ENCODE measurements around the gene SNAPC4.

The SNAPC4 gene

DNA sequence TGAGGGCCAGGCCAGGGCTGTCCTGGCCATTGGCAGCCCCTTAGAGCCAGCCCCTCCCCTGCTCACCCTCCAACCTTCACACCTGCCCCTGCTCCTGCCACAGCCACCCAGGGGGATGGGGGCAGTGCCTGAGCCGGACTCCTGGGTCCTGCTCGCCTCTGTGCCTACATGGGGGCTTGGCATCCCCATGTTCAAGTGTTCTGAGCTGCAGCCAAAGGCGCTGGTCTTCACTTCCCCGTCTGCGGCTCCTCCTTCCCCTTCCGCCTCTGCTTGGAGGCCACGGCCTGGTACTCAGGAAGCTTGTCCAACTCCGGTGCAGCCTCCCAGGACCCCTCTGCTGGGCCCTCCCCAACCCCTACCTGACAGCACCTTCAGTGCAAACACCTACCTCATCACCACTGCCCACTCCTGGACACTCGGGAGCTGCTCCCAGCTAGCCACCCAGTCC, 34.2 kb downstream of the SNAPC4 start:
- no peak for DNase-seq (ENCODE audit: extremely low read depth, low read depth)

DNA sequence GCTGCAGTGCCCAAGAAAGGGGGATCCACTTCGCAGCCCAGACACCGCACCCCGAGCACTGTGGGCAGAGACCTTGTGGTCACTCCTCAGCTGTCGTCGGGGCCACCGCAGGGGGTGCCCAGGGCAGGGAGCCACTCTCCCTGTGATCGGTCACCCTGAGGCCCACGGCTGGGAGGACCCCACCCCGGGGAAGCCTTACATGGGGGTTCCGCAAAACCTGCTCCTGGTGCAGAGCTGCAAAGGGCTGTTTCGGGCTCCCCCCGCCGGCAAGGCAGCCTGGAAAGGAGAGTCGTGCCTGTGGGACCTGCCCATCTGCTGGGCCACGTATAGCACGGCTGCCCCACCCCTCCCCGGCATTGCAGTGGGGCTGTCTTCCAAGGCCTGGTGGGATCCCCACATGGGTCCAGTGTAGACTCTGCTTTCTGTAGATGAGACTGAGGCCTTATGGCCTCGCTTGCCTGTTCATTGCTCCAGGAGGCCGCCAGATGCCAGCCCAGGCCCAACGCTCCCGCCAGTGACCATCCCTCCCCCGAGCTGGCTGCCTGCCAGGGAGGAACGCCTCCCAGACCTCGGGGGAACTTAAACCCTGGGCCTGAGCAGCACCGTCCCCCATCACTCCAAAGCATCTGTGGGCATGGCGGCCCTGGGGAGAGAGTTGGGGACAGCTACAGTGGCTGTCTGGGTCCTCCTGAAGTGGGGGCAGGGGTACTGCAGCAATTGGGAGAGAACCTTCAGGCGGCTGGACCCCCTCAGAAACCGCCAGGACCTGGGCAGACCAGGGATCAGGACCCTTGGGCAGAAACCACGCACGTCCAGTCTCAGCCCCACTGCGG, 34.8 kb downstream of the SNAPC4 start:
- TF ChIP-seq, protein P1, sequence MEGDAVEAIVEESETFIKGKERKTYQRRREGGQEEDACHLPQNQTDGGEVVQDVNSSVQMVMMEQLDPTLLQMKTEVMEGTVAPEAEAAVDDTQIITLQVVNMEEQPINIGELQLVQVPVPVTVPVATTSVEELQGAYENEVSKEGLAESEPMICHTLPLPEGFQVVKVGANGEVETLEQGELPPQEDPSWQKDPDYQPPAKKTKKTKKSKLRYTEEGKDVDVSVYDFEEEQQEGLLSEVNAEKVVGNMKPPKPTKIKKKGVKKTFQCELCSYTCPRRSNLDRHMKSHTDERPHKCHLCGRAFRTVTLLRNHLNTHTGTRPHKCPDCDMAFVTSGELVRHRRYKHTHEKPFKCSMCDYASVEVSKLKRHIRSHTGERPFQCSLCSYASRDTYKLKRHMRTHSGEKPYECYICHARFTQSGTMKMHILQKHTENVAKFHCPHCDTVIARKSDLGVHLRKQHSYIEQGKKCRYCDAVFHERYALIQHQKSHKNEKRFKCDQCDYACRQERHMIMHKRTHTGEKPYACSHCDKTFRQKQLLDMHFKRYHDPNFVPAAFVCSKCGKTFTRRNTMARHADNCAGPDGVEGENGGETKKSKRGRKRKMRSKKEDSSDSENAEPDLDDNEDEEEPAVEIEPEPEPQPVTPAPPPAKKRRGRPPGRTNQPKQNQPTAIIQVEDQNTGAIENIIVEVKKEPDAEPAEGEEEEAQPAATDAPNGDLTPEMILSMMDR (IDR thresholded peaks at IDR 0.05; ENCODE audit: low read depth, low read length) = no peak
- DNase-seq (ENCODE audit: extremely low read depth, low read depth) = no peak

More for the DNA sequence above, 34.2 kb downstream of the SNAPC4 start:
- TF ChIP-seq, protein P1 (IDR thresholded peaks at IDR 0.05; ENCODE audit: low read depth, low read length) = no peak

DNA sequence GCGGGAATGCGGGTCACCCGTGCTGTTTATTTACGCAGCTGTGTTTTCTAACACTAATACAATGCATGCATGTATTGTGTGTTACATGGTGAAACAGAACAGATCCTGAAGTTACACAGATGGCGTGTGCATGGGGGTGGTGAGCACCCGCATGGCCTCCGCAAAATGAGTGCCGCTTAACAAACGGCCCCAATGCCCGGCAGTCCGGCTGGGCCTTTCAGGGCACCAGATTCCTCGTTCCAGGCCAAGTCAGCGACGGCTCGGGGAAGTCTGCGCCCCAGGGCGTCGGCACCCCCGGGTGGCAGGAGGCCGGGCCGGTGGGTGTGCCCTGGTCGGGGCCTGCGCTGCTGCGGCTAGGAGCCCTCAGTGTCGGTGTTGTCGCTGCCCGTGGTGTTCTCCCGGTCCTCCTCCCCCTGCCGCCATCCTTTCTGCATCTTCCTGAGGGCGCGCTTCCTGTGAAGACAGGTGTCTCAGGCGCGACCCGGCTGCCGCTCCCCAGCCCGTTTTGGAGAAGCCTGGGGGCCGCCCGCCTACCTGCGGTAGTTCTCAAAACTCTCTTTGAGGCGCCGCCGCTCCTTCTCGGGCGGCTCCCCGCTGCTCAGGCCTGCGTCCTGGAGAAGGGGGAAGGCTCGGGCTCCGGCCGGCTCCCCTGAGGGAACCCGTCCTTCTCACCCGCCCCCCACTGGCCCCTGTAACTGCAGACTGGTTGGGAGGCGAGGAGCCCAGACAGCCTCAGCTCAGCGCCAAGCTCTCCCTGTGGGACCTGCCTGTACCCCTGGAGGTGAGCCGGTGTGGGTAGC, 35.8 kb downstream of the SNAPC4 start:
- DNase-seq (ENCODE audit: extremely low read depth, low read depth) = no peak
- TF ChIP-seq, protein P1 (IDR thresholded peaks at IDR 0.05; ENCODE audit: low read depth, low read length) = no peak

DNA sequence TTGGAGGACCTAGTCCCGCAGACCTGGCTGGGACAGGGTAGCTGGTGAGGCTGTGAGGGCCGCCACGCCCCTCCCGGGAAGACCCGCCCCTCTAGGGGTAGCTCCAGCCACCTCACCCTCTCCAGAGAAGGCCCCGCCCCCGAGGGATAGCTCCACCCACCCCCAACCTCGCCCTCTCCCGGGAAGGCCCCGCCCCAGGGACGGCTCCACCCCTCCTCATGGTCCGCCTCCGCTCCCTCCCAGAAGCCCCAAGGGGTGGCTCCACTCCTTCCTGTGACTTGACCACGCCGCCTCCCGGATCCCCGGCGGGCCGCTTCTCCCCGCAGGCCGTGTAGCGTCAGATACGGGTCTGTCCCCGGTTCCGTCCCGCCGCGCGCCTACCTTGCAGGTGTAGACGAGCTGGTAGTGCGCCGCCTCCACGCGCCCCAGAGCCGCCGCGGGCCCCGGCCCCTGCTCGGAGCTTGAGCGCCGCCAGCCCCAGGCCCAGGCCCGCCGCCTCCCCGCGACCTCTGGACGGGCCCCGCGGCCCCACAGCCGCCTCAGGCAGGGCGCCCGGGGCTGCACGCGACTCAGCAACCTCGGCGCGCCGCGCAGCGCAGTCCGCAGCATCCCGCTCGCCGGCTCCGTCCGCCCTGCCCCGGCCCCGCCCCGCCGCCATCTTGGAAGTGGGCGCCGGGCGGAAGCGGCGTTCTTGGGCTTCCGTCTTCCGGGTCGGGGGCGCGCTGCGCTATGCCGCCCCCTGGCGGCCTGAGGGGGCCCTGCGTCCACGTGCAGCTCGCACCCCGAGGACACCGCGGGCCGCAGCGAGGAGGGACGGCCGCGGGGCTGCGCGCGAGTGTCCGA, 36.6 kb downstream of the SNAPC4 start, which contains the start of gene DNLZ:
DNLZ (minus strand) TSS at position 639 of the 843 bp plus-strand sequence; CDS start at position 609, 30 bp downstream.
- peak; percentile 90 for DNase-seq (ENCODE audit: extremely low read depth, low read depth)
- TF ChIP-seq, protein P1 (IDR thresholded peaks at IDR 0.05; ENCODE audit: low read depth, low read length) = peak; percentile 59

DNA sequence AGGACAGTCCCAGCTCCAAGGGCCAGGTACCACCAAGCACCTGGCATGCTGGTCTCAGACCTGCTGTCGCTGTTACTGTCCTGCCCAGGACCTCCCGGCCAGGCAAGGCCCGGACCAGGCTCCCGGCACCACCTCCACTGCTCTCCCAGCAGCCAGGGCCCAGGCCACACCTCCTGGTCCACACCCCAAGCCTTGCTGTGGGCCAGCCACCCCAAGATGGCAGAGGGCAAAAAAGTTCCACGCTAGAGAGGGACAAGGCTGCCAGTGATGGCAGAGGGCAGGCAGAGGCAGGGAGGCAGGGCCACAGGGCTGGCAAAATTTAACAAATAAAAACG, 37.6 kb downstream of the SNAPC4 start:
- TF ChIP-seq, protein P1 (IDR thresholded peaks at IDR 0.05; ENCODE audit: low read depth, low read length) = no peak
- no peak for DNase-seq (ENCODE audit: extremely low read depth, low read depth)

DNA sequence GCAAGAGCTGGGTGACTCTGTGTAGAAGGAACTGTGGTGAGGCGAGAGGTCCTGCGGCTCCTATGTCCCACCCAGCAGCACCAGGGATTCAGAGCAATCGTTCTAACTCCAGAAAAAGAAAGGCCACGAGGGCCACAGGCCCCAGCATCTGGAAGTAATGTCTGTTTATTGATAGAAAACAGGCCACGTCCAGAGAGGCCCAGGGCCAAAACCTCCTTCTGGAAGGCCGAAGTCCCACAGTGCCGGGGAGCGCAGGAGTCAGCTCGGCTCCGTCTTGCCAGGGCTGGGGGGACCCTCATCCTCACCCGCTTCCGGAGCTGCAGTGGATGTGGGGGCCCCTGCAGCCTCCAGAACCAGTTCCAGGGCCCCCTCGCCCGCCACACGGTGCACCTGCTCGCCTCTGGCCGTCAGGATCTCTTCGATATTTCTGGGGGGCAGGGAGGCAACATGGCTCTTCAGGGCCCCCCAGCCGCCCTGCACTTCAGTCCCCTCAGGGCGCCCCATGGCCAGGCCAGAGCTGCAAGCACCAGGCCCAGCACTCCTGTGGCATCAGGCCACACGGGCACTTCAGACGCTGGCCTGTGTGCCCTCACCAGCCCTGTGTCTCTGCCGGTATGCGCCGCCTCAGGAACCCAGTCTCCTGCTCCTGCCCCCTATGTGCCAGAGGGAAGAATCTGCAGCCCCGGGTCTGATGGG, 38.1 kb downstream of the SNAPC4 start:
- TF ChIP-seq, protein P1 (IDR thresholded peaks at IDR 0.05; ENCODE audit: low read depth, low read length) = no peak; the same call in 1 of the 2 replicates
- no peak for DNase-seq (ENCODE audit: extremely low read depth, low read depth)

All from AG09319 (cell line).